Panc1 (cell line): Measurements from ENCODE around the gene ADSS1. TPM values are rescaled to one million over a fixed set of nuclear protein-coding genes. Genes with fewer than 3 reads are reported as not detected.

Source experiments
- ATAC-seq: fragments of 200-7000 bp; cut with Tn5 transposase; 2 replicates; pipeline ENCODE4 v1.9.1; 2020; ENCODE audit warnings: mild to moderate bottlenecking, moderate library complexity
- BruUV-seq: library from RNA; stranded (reverse); fragments of 400-500 nt; replicated peaks from 2 replicates; lab custom pipeline; 2021; lab: Mats Ljungman, UMichigan
- CTCF ChIA-PET: fragments of 300-600 bp; sonication (Branson Sonifier 250); formaldehyde crosslinking; loops from one replicate; lab custom pipeline; 2022; ENCODE audit warnings: antibody characterized with exemption; lab: Charles Lee
- POLR2A ChIA-PET: fragments of 300-600 bp; sonication (Branson Sonifier 250); formaldehyde crosslinking; loops from one replicate; lab custom pipeline; 2022; ENCODE audit warnings: antibody characterized with exemption; lab: Charles Lee
- DNase-seq: peaks from one replicate; pipeline ENCODE4 v3.0.0-alpha.2; 2010; ENCODE audit warnings: low read depth, low spot score
- H3K27ac ChIP-seq: 2 replicates; pipeline ENCODE4 v1.5.1; 2011; ENCODE audit warnings: mild to moderate bottlenecking, low read length, inconsistent platforms
- H3K27me3 ChIP-seq: fragments of 200-500 bp; sonication (Bioruptor generic); 2 replicates; pipeline ENCODE4 v1.6.0; 2014; ENCODE audit warnings: low read length, inconsistent platforms; ENCODE audit not compliant: control insufficient read depth, insufficient read depth
- H3K36me3 ChIP-seq: fragments of 200-500 bp; sonication (Bioruptor generic); 2 replicates; pipeline ENCODE4 v1.5.1; 2014; ENCODE audit warnings: inconsistent platforms, mild to moderate bottlenecking, low read length, moderate library complexity; ENCODE audit not compliant: control insufficient read depth, insufficient read depth
- H3K4me1 ChIP-seq: 2 replicates; pipeline ENCODE4 v1.5.1; 2011; ENCODE audit warnings: inconsistent platforms, mild to moderate bottlenecking, low read length, moderate library complexity; ENCODE audit not compliant: control insufficient read depth, insufficient read depth
- H3K4me3 ChIP-seq, 2 experiments: 2 replicates each; pipeline ENCODE4 v1.5.1; 2011 to 2012; ENCODE audit warnings: low read depth in 2 of 2, low read length in 2 of 2, mild to moderate bottlenecking in 2 of 2, inconsistent platforms in 1 of 2, moderate library complexity in 1 of 2
- H3K9me3 ChIP-seq: fragments of 200-500 bp; sonication (Bioruptor generic); 2 replicates; pipeline ENCODE4 v1.5.1; 2014; ENCODE audit warnings: low read depth, mild to moderate bottlenecking, inconsistent platforms, low read length, moderate library complexity; ENCODE audit not compliant: control insufficient read depth, insufficient read depth
- CTCF ChIP-seq: fragments of 450-650 bp; IDR thresholded peaks from 2 replicates; pipeline ENCODE4 v1.5.1; 2017; ENCODE audit warnings: mild to moderate bottlenecking
- POLR2AphosphoS5 ChIP-seq: IDR thresholded peaks from 2 replicates; pipeline ENCODE4 v1.6.1; 2012; ENCODE audit warnings: mild to moderate bottlenecking, low read depth, low read length, moderate library complexity
- REST ChIP-seq, 2 experiments: IDR thresholded peaks; 2 replicates each; pipeline ENCODE4 v1.6.1; 2011 to 2012; ENCODE audit warnings: low read depth in 2 of 2, control low read depth in 1 of 2, low read length in 1 of 2, mild to moderate bottlenecking in 1 of 2, moderate library complexity in 1 of 2; ENCODE audit not compliant: insufficient read depth in 1 of 2
- SIN3A ChIP-seq: IDR thresholded peaks from 2 replicates; pipeline ENCODE4 v1.6.1; 2012; ENCODE audit warnings: low read depth, mild to moderate bottlenecking, low read length, moderate library complexity, borderline replicate concordance; ENCODE audit not compliant: insufficient read depth
- TCF7L2 ChIP-seq: IDR thresholded peaks from 2 replicates; pipeline ENCODE4 v1.6.1; 2011; ENCODE audit warnings: mild to moderate bottlenecking, low read depth, low read length, inconsistent platforms
- in situ Hi-C: cut with HindIII; loops from 2 replicates; pipeline ENCODE4 v1.10.0; 2016; ENCODE audit warnings: low sequenced_read_pairs, low pct_unique_long_range_greater_than_20kb
- intact Hi-C: fragments of 100-400 bp; cut with micrococcal nuclease; formaldehyde crosslinking; loops from one replicate; pipeline ENCODE4 v1.10.0; 2022; ENCODE audit not compliant: unreplicated experiment
- total RNA-seq: library from RNA; stranded (reverse); gene quantifications from one replicate; pipeline ENCODE4 v1.2.1, GENCODE V29; 2021; ENCODE audit not compliant: unreplicated experiment

The ADSS1 gene
- total RNA-seq, 1 experiment from 2014 or later = 9.4 TPM

GRCh38 chr14:104741803-104742251 lies 17.8 kb downstream of the ADSS1 start:
- CTCF ChIA-PET = no interaction called here
- DNase-seq = no peak

GRCh38 chr14:104742586-104743455 lies 18.8 kb downstream of the ADSS1 start:
- Histone ChIP-seq H3K36me3 (no peaks in the 10 kb centered on the region), H3K4me3 (no peak overlapping the region), H3K27me3 (no peaks in the 10 kb centered on the region), H3K9me3 (no peaks in the 10 kb centered on the region), H3K27ac (no peak overlapping the region), H3K4me1 (no peaks in the 10 kb centered on the region)
- intact Hi-C loops (no loop called here), in situ Hi-C loops (no loop called here)
- CTCF ChIA-PET = no interaction called here
- BruUV-seq = no TSS peak
- POLR2A ChIA-PET = no interaction called here
- DNase-seq = no peak
- no peak for ATAC-seq
- no peak for TF ChIP-seq CTCF
- TF ChIP-seq REST (IDR thresholded peaks at IDR 0.05; ENCODE audit: insufficient read depth in 1 of 2, low read depth in 2 of 2, low read length in 1 of 2) = no peak
- no peak for TF ChIP-seq SIN3A
- no peak for TF ChIP-seq POLR2AphosphoS5

More at GRCh38 chr14:104741803-104742251, 17.8 kb downstream of the ADSS1 start:
- no peak overlapping the region for H3K27ac ChIP-seq
- H3K27me3 ChIP-seq = no peaks in the 10 kb centered on the region
- H3K9me3 ChIP-seq = no peaks in the 10 kb centered on the region
- POLR2A ChIA-PET = no interaction called here
- BruUV-seq = no TSS peak
- H3K4me3 ChIP-seq = no peak overlapping the region
- TF ChIP-seq CTCF = no peak
- no peak for TF ChIP-seq TCF7L2
- TF ChIP-seq SIN3A = no peak
- no peak for TF ChIP-seq REST (IDR thresholded peaks at IDR 0.05; ENCODE audit: insufficient read depth in 1 of 2, low read depth in 2 of 2, low read length in 1 of 2)
- no peak for TF ChIP-seq POLR2AphosphoS5
- H3K4me1 ChIP-seq = no peaks in the 10 kb centered on the region
- no peak for ATAC-seq
- intact Hi-C loops = no loop called here
- no peaks in the 10 kb centered on the region for H3K36me3 ChIP-seq
- in situ Hi-C loops = no loop called here
